ENCODE data around the gene RAB6D. TPM values are rescaled to one million over a fixed set of nuclear protein-coding genes. Genes with fewer than 3 reads are reported as not detected.
"Not testable (repeated sequence)": the region's sequence is repeated elsewhere in the genome, so short reads cannot be mapped to it uniquely, and the experiment has no call there.

The RAB6D gene
- total RNA-seq, 1 experiment from 2014 or later: 0.17 TPM

GRCh38 chr2:131369954-131370353 lies 6.0 kb upstream of the RAB6D start:
- intact Hi-C loops (cut with micrococcal nuclease): no loop called here
- POLR2A ChIA-PET: no interaction called here
- H3K27ac ChIP-seq (ENCODE audit: low read depth, low read length): no peak overlapping the region
- no peak overlapping the region for H2AFZ ChIP-seq (ENCODE audit: low read depth, low read length, poor library complexity, severe bottlenecking)
- no peak overlapping the region for H3K4me2 ChIP-seq (ENCODE audit: low read length)
- CTCF ChIA-PET: no interaction called here
- no peaks in the 10 kb centered on the region for H3K4me1 ChIP-seq (ENCODE audit: control insufficient read depth in 1 of 2, insufficient read depth in 2 of 2, low read length in 2 of 2)
- BruUV-seq (replicated peaks): no TSS peak
- no peaks in the 10 kb centered on the region for H3K9me3 ChIP-seq (ENCODE audit: control insufficient read depth in 1 of 2, insufficient read depth in 1 of 2, low read depth in 1 of 2, low read length in 2 of 2)
- H3K4me3 ChIP-seq (replicated peaks in 1 of 2; ENCODE audit: low read depth in 1 of 2, low read length in 2 of 2): no peak overlapping the region
- TF ChIP-seq, protein P1, sequence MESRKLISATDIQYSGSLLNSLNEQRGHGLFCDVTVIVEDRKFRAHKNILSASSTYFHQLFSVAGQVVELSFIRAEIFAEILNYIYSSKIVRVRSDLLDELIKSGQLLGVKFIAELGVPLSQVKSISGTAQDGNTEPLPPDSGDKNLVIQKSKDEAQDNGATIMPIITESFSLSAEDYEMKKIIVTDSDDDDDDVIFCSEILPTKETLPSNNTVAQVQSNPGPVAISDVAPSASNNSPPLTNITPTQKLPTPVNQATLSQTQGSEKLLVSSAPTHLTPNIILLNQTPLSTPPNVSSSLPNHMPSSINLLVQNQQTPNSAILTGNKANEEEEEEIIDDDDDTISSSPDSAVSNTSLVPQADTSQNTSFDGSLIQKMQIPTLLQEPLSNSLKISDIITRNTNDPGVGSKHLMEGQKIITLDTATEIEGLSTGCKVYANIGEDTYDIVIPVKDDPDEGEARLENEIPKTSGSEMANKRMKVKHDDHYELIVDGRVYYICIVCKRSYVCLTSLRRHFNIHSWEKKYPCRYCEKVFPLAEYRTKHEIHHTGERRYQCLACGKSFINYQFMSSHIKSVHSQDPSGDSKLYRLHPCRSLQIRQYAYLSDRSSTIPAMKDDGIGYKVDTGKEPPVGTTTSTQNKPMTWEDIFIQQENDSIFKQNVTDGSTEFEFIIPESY (IDR thresholded peaks at IDR 0.05; ENCODE audit: extremely low read depth, insufficient replicate concordance, low read length): no peak
- TF ChIP-seq ZNF274 (IDR thresholded peaks at IDR 0.05; ENCODE audit: low read depth, low read length) (no peak), CEBPB (IDR thresholded peaks at IDR 0.05; ENCODE audit: low read depth) (no peak), CBX3 (IDR thresholded peaks at IDR 0.05; ENCODE audit: low read depth) (no peak), EGR1 (IDR thresholded peaks at IDR 0.05; ENCODE audit: low read depth) (no peak)
- TF ChIP-seq, protein P2, sequence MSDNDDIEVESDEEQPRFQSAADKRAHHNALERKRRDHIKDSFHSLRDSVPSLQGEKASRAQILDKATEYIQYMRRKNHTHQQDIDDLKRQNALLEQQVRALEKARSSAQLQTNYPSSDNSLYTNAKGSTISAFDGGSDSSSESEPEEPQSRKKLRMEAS (IDR thresholded peaks at IDR 0.05): no peak
- H3K27me3 ChIP-seq (ENCODE audit: insufficient read depth, low read length): peaks cover 3% of the 10 kb centered on the region; the same call in 1 of the 2 replicates
- no peak overlapping the region for H3K9ac ChIP-seq (ENCODE audit: low read length)
- no peaks in the 10 kb centered on the region for H3K79me2 ChIP-seq (ENCODE audit: insufficient read depth, low read length)
- H4K20me1 ChIP-seq (ENCODE audit: insufficient read depth): no peaks in the 10 kb centered on the region
- no peaks in the 10 kb centered on the region for H3K36me3 ChIP-seq (ENCODE audit: control insufficient read depth in 1 of 2, insufficient read depth in 2 of 2, low read length in 2 of 2)
- H3K9me2 ChIP-seq (ENCODE audit: insufficient read depth): no peaks in the 10 kb centered on the region
- RAD21 ChIA-PET (ENCODE audit: low non-redundant PET in 1 of 2, low total read pairs in 2 of 2, uncharacterized antibody in 2 of 2, unreplicated experiment in 2 of 2): no interaction called here
- ATAC-seq (no peak), DNase-seq (ENCODE audit: low read depth, low spot score) (no peak)

GRCh38 chr2:131368493-131369066 lies 4.6 kb upstream of the RAB6D start:
- not testable (repeated sequence) for BruUV-seq (replicated peaks); H3K9ac ChIP-seq (ENCODE audit: low read length); H3K4me2 ChIP-seq (ENCODE audit: low read length)

More at GRCh38 chr2:131368493-131369066, 4.6 kb upstream of the RAB6D start:
- H3K4me1 ChIP-seq (ENCODE audit: control insufficient read depth in 1 of 2, insufficient read depth in 2 of 2, low read length in 2 of 2); H3K4me3 ChIP-seq (replicated peaks in 1 of 2; ENCODE audit: low read depth in 1 of 2, low read length in 2 of 2); CTCF ChIA-PET; H4K20me1 ChIP-seq (ENCODE audit: insufficient read depth); POLR2A ChIA-PET; intact Hi-C loops (cut with micrococcal nuclease); H3K9me2 ChIP-seq (ENCODE audit: insufficient read depth); H3K9me3 ChIP-seq (ENCODE audit: control insufficient read depth in 1 of 2, insufficient read depth in 1 of 2, low read depth in 1 of 2, low read length in 2 of 2); ATAC-seq; H3K27me3 ChIP-seq (ENCODE audit: insufficient read depth, low read length); H3K36me3 ChIP-seq (ENCODE audit: control insufficient read depth in 1 of 2, insufficient read depth in 2 of 2, low read length in 2 of 2); H2AFZ ChIP-seq (ENCODE audit: low read depth, low read length, poor library complexity, severe bottlenecking); RAD21 ChIA-PET (ENCODE audit: low non-redundant PET in 1 of 2, low total read pairs in 2 of 2, uncharacterized antibody in 2 of 2, unreplicated experiment in 2 of 2); H3K27ac ChIP-seq (ENCODE audit: low read depth, low read length); H3K79me2 ChIP-seq (ENCODE audit: insufficient read depth, low read length); DNase-seq (ENCODE audit: low read depth, low spot score): not testable (repeated sequence)
